Smooth muscle cell (in vitro differentiated cells): Measurements from ENCODE around the gene OGFOD3. TPM values are rescaled to one million over a fixed set of nuclear protein-coding genes. Genes with fewer than 3 reads are reported as not detected.

Experiments
- DNase-seq: peaks from one replicate; lab custom pipeline; 2025; ENCODE audit not compliant: unreplicated experiment; lab: John Stamatoyannopoulos, UW
- H2AFZ ChIP-seq: fragments of 200-600 bp; sonication (generic); 2 replicates; pipeline ENCODE4 v1.6.0; 2016; ENCODE audit warnings: antibody characterized with exemption, low read depth, mild to moderate bottlenecking
- H3F3A ChIP-seq: fragments of 200-600 bp; sonication (generic); 2 replicates; pipeline ENCODE4 v1.6.0; 2017; ENCODE audit warnings: antibody characterized with exemption, low read depth
- H3K27ac ChIP-seq: fragments of 200-600 bp; sonication (generic); 2 replicates; pipeline ENCODE4 v1.5.1; 2016; ENCODE audit warnings: low read depth, mild to moderate bottlenecking
- H3K27me3 ChIP-seq: fragments of 200-600 bp; sonication (generic); 2 replicates; pipeline ENCODE4 v1.6.1; 2016; ENCODE audit warnings: low read depth, mild to moderate bottlenecking
- H3K36me3 ChIP-seq: fragments of 200-600 bp; sonication (generic); 2 replicates; pipeline ENCODE4 v1.5.1; 2016; ENCODE audit warnings: low read depth
- H3K4me1 ChIP-seq: fragments of 200-600 bp; sonication (generic); 2 replicates; pipeline ENCODE4 v1.5.1; 2016; ENCODE audit warnings: low read depth
- H3K4me2 ChIP-seq: fragments of 200-600 bp; sonication (generic); 2 replicates; pipeline ENCODE4 v1.6.0; 2016; ENCODE audit warnings: mild to moderate bottlenecking
- H3K4me3 ChIP-seq: fragments of 200-600 bp; sonication (generic); 2 replicates; pipeline ENCODE4 v1.5.1; 2016; ENCODE audit warnings: mild to moderate bottlenecking
- H3K79me2 ChIP-seq: fragments of 200-600 bp; sonication (generic); 2 replicates; pipeline ENCODE4 v1.6.0; 2016; ENCODE audit warnings: low read depth, mild to moderate bottlenecking
- H3K9ac ChIP-seq: fragments of 200-600 bp; sonication (generic); 2 replicates; pipeline ENCODE4 v1.6.0; 2016; ENCODE audit warnings: low read depth
- H3K9me3 ChIP-seq: fragments of 200-600 bp; sonication (generic); replicated peaks from 2 replicates; pipeline ENCODE4 v1.5.1; 2016; ENCODE audit warnings: low read depth
- H4K20me1 ChIP-seq: fragments of 200-600 bp; sonication (generic); 2 replicates; pipeline ENCODE4 v1.6.0; 2016; ENCODE audit warnings: low read depth
- CTCF ChIP-seq: fragments of 200-600 bp; sonication (generic); IDR thresholded peaks from 2 replicates; pipeline ENCODE4 v1.5.1; 2017; ENCODE audit warnings: borderline replicate concordance, mild to moderate bottlenecking, antibody characterized with exemption; ENCODE audit not compliant: insufficient read depth, poor library complexity, severe bottlenecking
- WGBS: methylation state at CpG from one replicate; pipeline ENCODE4 v1.1.7; 2016; ENCODE audit warnings: low lambda C conversion rate; 5-methylcytosine and 5-hydroxymethylcytosine counted together
- polyA plus RNA-seq: library from polyadenylated mRNA; unstranded; fragments of >200 nt; fragmentation: Nextera tagmentation; extraction: Ambion mirVana; gene quantifications from 2 replicates; pipeline ENCODE4 v1.2.1, GENCODE V29; 2016
- total RNA-seq: library from RNA; depleted of rRNA; stranded (reverse); fragments of >200 nt; gene quantifications from 2 replicates; pipeline ENCODE4 v1.2.3, GENCODE V29; 2014

Gene OGFOD3
- total and polyA plus RNA-seq, 2 experiments from 2014 or later = 10.5 to 30.4 TPM

GRCh38 chr17:82356845-82357355 lies 61.5 kb downstream of the OGFOD3 start:
- Histone ChIP-seq H3K4me3 (no peak overlapping the region), H3K79me2 (no peaks in the 10 kb centered on the region), H3K27me3 (no peaks in the 10 kb centered on the region), H3K36me3 (no peaks in the 10 kb centered on the region), H2AFZ (no peak overlapping the region), H3K27ac (no peak overlapping the region), H3K4me1 (no peaks in the 10 kb centered on the region), H3K4me2 (no peak overlapping the region), H4K20me1 (no peaks in the 10 kb centered on the region), H3K9ac (no peak overlapping the region), H3K9me3 (no peaks in the 10 kb centered on the region), H3F3A (no peaks in the 10 kb centered on the region)
- 68% methylated on average over 20 of the region's 20 CpGs for WGBS
- no peak for TF ChIP-seq CTCF
- DNase-seq = no peak

DNA sequence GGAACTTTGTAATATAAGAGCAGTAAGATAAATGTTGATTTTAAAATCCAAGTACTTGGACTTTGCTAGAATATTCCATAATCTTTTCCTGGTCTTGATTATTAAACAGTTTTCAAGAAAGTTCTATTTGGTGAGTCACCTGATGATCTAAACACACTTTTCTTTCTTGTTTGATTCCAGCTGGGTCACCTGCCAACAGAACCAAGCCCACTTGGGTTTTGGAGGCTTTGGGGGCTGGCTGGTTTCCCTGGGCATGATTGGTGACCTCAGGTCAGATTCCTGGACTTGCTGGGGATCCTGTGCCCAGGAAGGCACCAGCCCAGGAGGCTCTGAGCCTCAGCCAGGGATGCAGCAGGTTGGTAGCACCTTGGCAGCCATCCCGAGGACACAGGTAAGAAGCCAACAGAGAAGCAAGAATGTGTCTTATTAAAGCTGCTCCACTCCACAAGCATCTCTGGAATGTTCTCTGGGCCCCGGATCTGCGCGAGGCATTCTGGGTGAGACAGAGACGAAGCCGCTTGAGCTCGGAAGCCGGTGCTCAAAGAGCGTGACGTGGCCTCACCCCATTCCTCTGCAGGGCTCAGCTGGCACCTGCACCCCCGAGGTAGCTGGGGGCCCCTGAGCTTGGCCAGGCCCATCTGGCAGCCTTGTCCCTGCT lies 62.5 kb downstream of the OGFOD3 start:
- no peak overlapping the region for H3K9ac ChIP-seq
- no peak overlapping the region for H3K27ac ChIP-seq
- H2AFZ ChIP-seq = no peak overlapping the region
- H4K20me1 ChIP-seq = no peaks in the 10 kb centered on the region
- WGBS = 76% methylated on average over 11 of the region's 11 CpGs
- DNase-seq = no peak
- no peaks in the 10 kb centered on the region for H3K79me2 ChIP-seq
- no peak overlapping the region for H3K4me3 ChIP-seq
- no peaks in the 10 kb centered on the region for H3F3A ChIP-seq
- H3K4me2 ChIP-seq = no peak overlapping the region
- no peak for TF ChIP-seq CTCF
- no peaks in the 10 kb centered on the region for H3K9me3 ChIP-seq
- H3K4me1 ChIP-seq = no peaks in the 10 kb centered on the region
- H3K27me3 ChIP-seq = no peaks in the 10 kb centered on the region
- H3K36me3 ChIP-seq = no peaks in the 10 kb centered on the region

DNA sequence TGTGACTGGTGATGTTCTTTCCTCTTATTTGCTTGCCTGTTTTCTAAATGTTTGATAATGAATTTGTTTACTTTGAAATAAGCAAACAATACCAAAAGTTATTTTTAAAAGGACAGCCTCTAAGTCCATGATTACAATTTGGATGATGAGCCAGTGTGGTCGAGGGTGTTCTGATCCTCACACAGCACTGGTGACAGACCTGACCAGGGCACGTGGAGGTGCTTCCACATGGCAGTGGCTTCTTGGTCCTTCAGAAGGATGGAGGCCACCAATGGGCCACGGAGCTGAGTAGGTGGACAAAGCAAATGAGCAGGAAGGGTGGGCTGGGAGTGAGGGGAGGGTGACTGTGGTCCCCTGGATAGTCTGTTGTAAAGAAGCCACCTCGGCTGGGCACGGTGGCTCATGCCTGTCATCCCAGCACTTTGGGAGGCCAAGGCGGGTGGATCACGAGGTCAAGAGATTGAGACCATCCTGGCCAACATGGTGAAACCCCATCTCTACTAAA lies 63.5 kb downstream of the OGFOD3 start:
- 92% methylated on average over 7 of the region's 7 CpGs for WGBS
- no peaks in the 10 kb centered on the region for H4K20me1 ChIP-seq

More for the DNA sequence above, 63.5 kb downstream of the OGFOD3 start:
- no peak for DNase-seq
- Histone ChIP-seq H3K9me3 (no peaks in the 10 kb centered on the region), H3K9ac (no peak overlapping the region), H3K36me3 (no peaks in the 10 kb centered on the region), H2AFZ (no peak overlapping the region), H3K4me1 (no peaks in the 10 kb centered on the region), H3K79me2 (no peaks in the 10 kb centered on the region), H3K27ac (no peak overlapping the region), H3K4me3 (no peak overlapping the region), H3K27me3 (no peaks in the 10 kb centered on the region), H3K4me2 (no peak overlapping the region), H3F3A (no peaks in the 10 kb centered on the region)
- TF ChIP-seq CTCF = no peak
